ENCODE measurements around the gene CCL25. TPM values are rescaled to one million over a fixed set of nuclear protein-coding genes. Genes with fewer than 3 reads are reported as not detected.

The CCL25 gene
- total and polyA plus RNA-seq, 4 donors, result 25.2 TPM; not detected in 3

GRCh38 chr19:8056533-8056932 lies 4.0 kb downstream of the CCL25 start:
- intact Hi-C loops (cut with DNase I), result no loop called here
- DNase-seq (no peak), ATAC-seq (ENCODE audit: low FRiP score) (no peak)
- Histone ChIP-seq H3K36me3 (ENCODE audit: control insufficient read depth in 1 of 2, insufficient read depth in 2 of 2, low read length in 1 of 2) (no peaks in the 10 kb centered on the region), H3K27ac (ENCODE audit: low read depth in 1 of 2, low read length in 2 of 2) (no peak overlapping the region), H3K4me1 (ENCODE audit: control insufficient read depth in 1 of 2, insufficient read depth in 2 of 2, low read length in 2 of 2) (no peaks in the 10 kb centered on the region), H3K27me3 (ENCODE audit: control insufficient read depth in 1 of 2, insufficient read depth in 2 of 2, low read length in 1 of 2) (no peaks in the 10 kb centered on the region), H3K4me3 (ENCODE audit: low read length in 2 of 2) (no peak overlapping the region), H3K9me3 (ENCODE audit: control insufficient read depth, low read length) (no peaks in the 10 kb centered on the region)
- WGBS, 2 donors, result 88 to 94% methylated on average over 4 of the region's 4 CpGs

DNA sequence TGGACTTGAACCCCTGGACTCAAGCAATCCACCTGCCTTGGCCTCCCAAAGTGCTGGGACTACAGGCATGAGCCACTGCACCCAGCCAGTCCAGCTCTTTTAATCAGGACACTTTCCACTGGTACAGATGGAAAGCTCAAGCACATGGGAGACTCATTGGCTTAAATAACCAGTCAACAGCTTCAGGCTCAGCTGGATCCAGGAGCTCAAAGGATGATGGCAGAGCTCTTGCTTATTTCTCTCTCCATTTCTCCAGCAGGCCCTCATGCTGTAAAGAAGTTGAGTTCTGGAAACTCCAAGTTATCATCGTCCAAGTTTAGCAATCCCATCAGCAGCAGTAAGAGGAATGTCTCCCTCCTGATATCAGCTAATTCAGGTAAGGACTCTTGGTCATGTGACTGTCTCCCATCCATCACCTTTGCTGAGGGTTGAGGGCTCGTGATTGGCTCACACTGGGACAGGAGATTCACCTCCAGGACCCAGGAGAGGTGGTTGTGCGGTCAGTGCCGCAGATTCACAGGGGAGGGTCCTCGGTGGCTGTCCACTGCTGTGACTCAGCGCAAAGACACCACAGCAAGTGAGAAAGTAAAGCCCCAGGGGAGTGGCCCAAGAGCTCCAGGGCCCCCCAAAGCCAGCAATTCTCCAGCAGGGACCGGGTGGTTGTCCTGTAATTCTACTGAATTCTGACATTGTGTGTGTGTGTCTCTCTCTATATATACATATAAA lies 5.1 kb downstream of the CCL25 start:
- H3K36me3 ChIP-seq (ENCODE audit: control insufficient read depth in 1 of 2, insufficient read depth in 2 of 2, low read length in 1 of 2), result no peaks in the 10 kb centered on the region
- H3K27ac ChIP-seq (ENCODE audit: low read depth in 1 of 2, low read length in 2 of 2), result no peak overlapping the region
- ATAC-seq (ENCODE audit: low FRiP score) (no peak), DNase-seq (no peak)
- intact Hi-C loops (cut with DNase I), result no loop called here
- no peaks in the 10 kb centered on the region for H3K9me3 ChIP-seq (ENCODE audit: control insufficient read depth, low read length)
- H3K27me3 ChIP-seq (ENCODE audit: control insufficient read depth in 1 of 2, insufficient read depth in 2 of 2, low read length in 1 of 2), result no peaks in the 10 kb centered on the region
- no peak overlapping the region for H3K4me3 ChIP-seq (ENCODE audit: low read length in 2 of 2)
- 78 to 86% methylated on average over 7 of the region's 7 CpGs for WGBS, 2 donors
- H3K4me1 ChIP-seq (ENCODE audit: control insufficient read depth in 1 of 2, insufficient read depth in 2 of 2, low read length in 2 of 2), result no peaks in the 10 kb centered on the region

- ATAC-seq (ENCODE audit: low FRiP score), result no peak
- H3K4me1 ChIP-seq (ENCODE audit: control insufficient read depth in 1 of 2, insufficient read depth in 2 of 2, low read length in 2 of 2), result no peaks in the 10 kb centered on the region
- no peaks in the 10 kb centered on the region for H3K36me3 ChIP-seq (ENCODE audit: control insufficient read depth in 1 of 2, insufficient read depth in 2 of 2, low read length in 1 of 2)
- no peaks in the 10 kb centered on the region for H3K27me3 ChIP-seq (ENCODE audit: control insufficient read depth in 1 of 2, insufficient read depth in 2 of 2, low read length in 1 of 2)
- no peak overlapping the region for H3K27ac ChIP-seq (ENCODE audit: low read depth in 1 of 2, low read length in 2 of 2)
- intact Hi-C loops (cut with DNase I), result no loop called here
- WGBS, 2 donors, result 83 to 87% methylated on average over 22 to 24 of the region's 24 CpGs
- H3K4me3 ChIP-seq (ENCODE audit: low read length in 2 of 2), result no peak overlapping the region
- peaks cover 7% of the 10 kb centered on the region for H3K9me3 ChIP-seq (ENCODE audit: control insufficient read depth, low read length)
- DNase-seq, result no peak
Observed at GRCh38 chr19:8064911-8065874, 12.6 kb downstream of the CCL25 start.

GRCh38 chr19:8065875-8066261 lies 13.3 kb downstream of the CCL25 start:
- Histone ChIP-seq H3K27ac (ENCODE audit: low read depth in 1 of 2, low read length in 2 of 2) (no peak overlapping the region), H3K4me1 (ENCODE audit: control insufficient read depth in 1 of 2, insufficient read depth in 2 of 2, low read length in 2 of 2) (no peaks in the 10 kb centered on the region), H3K36me3 (ENCODE audit: control insufficient read depth in 1 of 2, insufficient read depth in 2 of 2, low read length in 1 of 2) (no peaks in the 10 kb centered on the region), H3K9me3 (ENCODE audit: control insufficient read depth, low read length) (peaks cover 7% of the 10 kb centered on the region), H3K27me3 (ENCODE audit: control insufficient read depth in 1 of 2, insufficient read depth in 2 of 2, low read length in 1 of 2) (no peaks in the 10 kb centered on the region), H3K4me3 (ENCODE audit: low read length in 2 of 2) (no peak overlapping the region)
- ATAC-seq (ENCODE audit: low FRiP score), result no peak
- 94% methylated on average over 20 of the region's 20 CpGs for WGBS, 2 donors
- intact Hi-C loops (cut with DNase I), result no loop called here
- DNase-seq, result no peak

- no peak overlapping the region for H3K27ac ChIP-seq (ENCODE audit: low read depth in 1 of 2, low read length in 2 of 2)
- H3K27me3 ChIP-seq (ENCODE audit: control insufficient read depth in 1 of 2, insufficient read depth in 2 of 2, low read length in 1 of 2), result no peaks in the 10 kb centered on the region
- no peaks in the 10 kb centered on the region for H3K4me1 ChIP-seq (ENCODE audit: control insufficient read depth in 1 of 2, insufficient read depth in 2 of 2, low read length in 2 of 2)
- peaks cover 9% of the 10 kb centered on the region for H3K9me3 ChIP-seq (ENCODE audit: control insufficient read depth, low read length)
- H3K4me3 ChIP-seq (ENCODE audit: low read length in 2 of 2), result no peak overlapping the region
- 78 to 83% methylated on average over 13 of the region's 13 CpGs for WGBS, 2 donors
- intact Hi-C loops (cut with DNase I), result no loop called here
- DNase-seq (no peak), ATAC-seq (ENCODE audit: low FRiP score) (no peak)
- no peaks in the 10 kb centered on the region for H3K36me3 ChIP-seq (ENCODE audit: control insufficient read depth in 1 of 2, insufficient read depth in 2 of 2, low read length in 1 of 2)
Observed at GRCh38 chr19:8069096-8069973, 16.8 kb downstream of the CCL25 start.

- H3K27me3 ChIP-seq (ENCODE audit: control insufficient read depth in 1 of 2, insufficient read depth in 2 of 2, low read length in 1 of 2), result no peaks in the 10 kb centered on the region
- ATAC-seq (ENCODE audit: low FRiP score) (no peak), DNase-seq (no peak)
- WGBS, 2 donors, result 87 to 90% methylated on average over 15 of the region's 15 CpGs
- H3K36me3 ChIP-seq (ENCODE audit: control insufficient read depth in 1 of 2, insufficient read depth in 2 of 2, low read length in 1 of 2), result no peaks in the 10 kb centered on the region
- no peak overlapping the region for H3K27ac ChIP-seq (ENCODE audit: low read depth in 1 of 2, low read length in 2 of 2)
- no peak overlapping the region for H3K4me3 ChIP-seq (ENCODE audit: low read length in 2 of 2)
- peaks cover 9% of the 10 kb centered on the region for H3K9me3 ChIP-seq (ENCODE audit: control insufficient read depth, low read length)
- intact Hi-C loops (cut with DNase I), result no loop called here
- H3K4me1 ChIP-seq (ENCODE audit: control insufficient read depth in 1 of 2, insufficient read depth in 2 of 2, low read length in 2 of 2), result no peaks in the 10 kb centered on the region
Observed at GRCh38 chr19:8071912-8072311, 19.4 kb downstream of the CCL25 start.

GRCh38 chr19:8074501-8074900 lies 21.9 kb downstream of the CCL25 start:
- Histone ChIP-seq H3K27ac (ENCODE audit: low read depth in 1 of 2, low read length in 2 of 2) (no peak overlapping the region), H3K36me3 (ENCODE audit: control insufficient read depth in 1 of 2, insufficient read depth in 2 of 2, low read length in 1 of 2) (no peaks in the 10 kb centered on the region), H3K4me3 (ENCODE audit: low read length in 2 of 2) (no peak overlapping the region), H3K4me1 (ENCODE audit: control insufficient read depth in 1 of 2, insufficient read depth in 2 of 2, low read length in 2 of 2) (no peaks in the 10 kb centered on the region), H3K9me3 (ENCODE audit: control insufficient read depth, low read length) (peaks cover 2% of the 10 kb centered on the region), H3K27me3 (ENCODE audit: control insufficient read depth in 1 of 2, insufficient read depth in 2 of 2, low read length in 1 of 2) (no peaks in the 10 kb centered on the region)
- ATAC-seq (ENCODE audit: low FRiP score) (no peak), DNase-seq (no peak)
- 94 to 95% methylated on average over 1 of the region's 1 CpG for WGBS, 2 donors
- intact Hi-C loops (cut with DNase I), result no loop called here

All from aorta (tissue), 5 donors.